HCT116 (cell line): Measurements from ENCODE around the gene PVALEF. TPM values are rescaled to one million over a fixed set of nuclear protein-coding genes. Genes with fewer than 3 reads are reported as not detected.

Experiments
- ATAC-seq: fragments of 200-7000 bp; cut with Tn5 transposase; 2 replicates; pipeline ENCODE4 v1.9.1; 2020; ENCODE audit warnings: mild to moderate bottlenecking, moderate library complexity
- BruUV-seq: library from RNA; stranded (reverse); fragments of 400-500 nt; replicated peaks from 2 replicates; lab custom pipeline; 2021; lab: Mats Ljungman, UMichigan
- CTCF ChIA-PET: fragments of 300-600 bp; sonication (Branson Sonifier 250); formaldehyde crosslinking; loops from one replicate; lab custom pipeline; 2021; ENCODE audit warnings: antibody characterized with exemption; lab: Charles Lee
- POLR2A ChIA-PET: fragments of 300-600, 350-600 bp; sonication (Branson Sonifier 250); formaldehyde crosslinking; loops from one replicate; lab custom pipeline; 2021; ENCODE audit warnings: antibody characterized with exemption; lab: Charles Lee
- RAD21 ChIA-PET, 2 experiments: fragments of 300-600 bp; sonication (Branson Sonifier 250); formaldehyde crosslinking; loops; one replicate each; lab custom pipeline; 2023; ENCODE audit warnings: low total read pairs in 2 of 2; ENCODE audit not compliant: uncharacterized antibody in 2 of 2, unreplicated experiment in 2 of 2, low non-redundant PET in 1 of 2; lab: Charles Lee
- DNase-seq: peaks from one replicate; pipeline ENCODE4 v3.0.0-alpha.2; 2010; ENCODE audit warnings: low read depth, low spot score
- H2AFZ ChIP-seq: fragments of 200-600 bp; shearing (Covaris generic), sonication (generic); 2 replicates; pipeline ENCODE4 v1.6.1; 2017; ENCODE audit warnings: low read depth, mixed run types, mixed read lengths, antibody characterized with exemption, low read length; ENCODE audit not compliant: poor library complexity, severe bottlenecking
- H3K27ac ChIP-seq: 2 replicates; pipeline ENCODE4 v1.5.1; 2012; ENCODE audit warnings: low read depth, low read length
- H3K27me3 ChIP-seq: fragments of 200-600 bp; sonication (generic); 2 replicates; pipeline ENCODE4 v1.6.1; 2016; ENCODE audit warnings: mixed run types, low read length, mixed read lengths; ENCODE audit not compliant: insufficient read depth
- H3K36me3 ChIP-seq, 2 experiments: fragments of 200-500 bp in 1 of 2; fragments of 200-600 bp in 1 of 2; sonication (Bioruptor generic) in 1 of 2; sonication (generic) in 1 of 2; 2 replicates each; pipeline versions ENCODE4 v1.5.1 to v1.6.1; 2014 to 2016; ENCODE audit warnings: low read length in 2 of 2, inconsistent platforms in 1 of 2, mixed read lengths in 1 of 2, mixed run types in 1 of 2; ENCODE audit not compliant: insufficient read depth in 2 of 2, control insufficient read depth in 1 of 2
- H3K4me1 ChIP-seq, 2 experiments: fragments of 200-600 bp in 1 of 2; sonication (generic) in 1 of 2; 2 replicates each; pipeline versions ENCODE4 v1.5.1 to v1.6.1; 2012 to 2017; ENCODE audit warnings: low read length in 2 of 2, inconsistent platforms in 1 of 2, mild to moderate bottlenecking in 1 of 2, mixed read lengths in 1 of 2, mixed run types in 1 of 2, moderate library complexity in 1 of 2; ENCODE audit not compliant: insufficient read depth in 2 of 2, control insufficient read depth in 1 of 2
- H3K4me2 ChIP-seq: fragments of 200-600 bp; sonication (generic); 2 replicates; pipeline ENCODE4 v1.6.1; 2017; ENCODE audit warnings: mixed run types, low read length, mixed read lengths
- H3K4me3 ChIP-seq, 2 experiments: fragments of 200-600 bp in 1 of 2; sonication (generic) in 1 of 2; replicated peaks in 1 of 2; 2 replicates each; pipeline ENCODE4 v1.5.1; 2011 to 2016; ENCODE audit warnings: low read length in 2 of 2, control low read depth in 1 of 2, low read depth in 1 of 2, mild to moderate bottlenecking in 1 of 2, mixed read lengths in 1 of 2, mixed run types in 1 of 2
- H3K79me2 ChIP-seq: fragments of 200-600 bp; sonication (generic); 2 replicates; pipeline ENCODE4 v1.6.1; 2017; ENCODE audit warnings: mild to moderate bottlenecking, mixed run types, low read length, moderate library complexity, mixed read lengths; ENCODE audit not compliant: insufficient read depth
- H3K9ac ChIP-seq: fragments of 200-600 bp; sonication (generic); 2 replicates; pipeline ENCODE4 v1.6.1; 2016; ENCODE audit warnings: low read length, mixed read lengths
- H3K9me2 ChIP-seq: fragments of 200-600 bp; sonication (generic), shearing (Covaris generic); 2 replicates; pipeline ENCODE4 v1.6.1; 2017; ENCODE audit warnings: mixed run types, mild to moderate bottlenecking, moderate library complexity; ENCODE audit not compliant: insufficient read depth
- H3K9me3 ChIP-seq, 2 experiments: fragments of 200-500 bp in 1 of 2; fragments of 200-600 bp in 1 of 2; sonication (Bioruptor generic) in 1 of 2; sonication (generic) in 1 of 2; 2 replicates each; pipeline ENCODE4 v1.6.1; 2014 to 2017; ENCODE audit warnings: low read length in 2 of 2, mixed read lengths in 2 of 2, inconsistent platforms in 1 of 2, low read depth in 1 of 2, mild to moderate bottlenecking in 1 of 2, mixed run types in 1 of 2, moderate library complexity in 1 of 2; ENCODE audit not compliant: control insufficient read depth in 1 of 2, insufficient read depth in 1 of 2
- H4K20me1 ChIP-seq: fragments of 200-600 bp; sonication (generic), shearing (Covaris generic); 2 replicates; pipeline ENCODE4 v1.6.1; 2017; ENCODE audit warnings: mixed run types, mild to moderate bottlenecking, moderate library complexity; ENCODE audit not compliant: insufficient read depth
- CBX3 ChIP-seq: IDR thresholded peaks from 2 replicates; pipeline ENCODE4 v1.6.1; 2012; ENCODE audit warnings: low read depth
- CEBPB ChIP-seq: IDR thresholded peaks from 2 replicates; pipeline ENCODE4 v1.6.1; 2012; ENCODE audit warnings: low read depth
- EZH2phosphoT487 ChIP-seq: fragments of 200-600 bp; IDR thresholded peaks from 2 replicates; pipeline ENCODE4 v1.6.1; 2018; ENCODE audit warnings: antibody characterized with exemption, borderline replicate concordance
- POLR2AphosphoS5 ChIP-seq: IDR thresholded peaks from 2 replicates; pipeline ENCODE4 v1.6.1; 2011; ENCODE audit warnings: mild to moderate bottlenecking, low read depth, low read length, moderate library complexity
- SIN3A ChIP-seq: IDR thresholded peaks from 2 replicates; pipeline ENCODE4 v1.6.1; 2012; ENCODE audit warnings: low read depth
- SP1 ChIP-seq: IDR thresholded peaks from 2 replicates; pipeline ENCODE4 v1.6.1; 2012; ENCODE audit warnings: low read depth
- ZFX ChIP-seq: fragments of 450-650 bp; IDR thresholded peaks from 2 replicates; pipeline ENCODE4 v1.6.1; 2017
- ZNF274 ChIP-seq: fragments of 200-500 bp; sonication (Bioruptor generic); IDR thresholded peaks from 2 replicates; pipeline ENCODE4 v1.6.1; 2014; ENCODE audit warnings: mild to moderate bottlenecking, low read depth, low read length, inconsistent platforms
- intact Hi-C: fragments of 100-400 bp; cut with micrococcal nuclease; formaldehyde crosslinking; loops from 2 replicates; pipeline ENCODE4 v1.10.0; 2022
- total RNA-seq: library from RNA; stranded (reverse); gene quantifications from one replicate; pipeline ENCODE4 v1.2.1, GENCODE V29; 2021; ENCODE audit not compliant: unreplicated experiment
- TF ChIP-seq, protein P1 (sequence below), 3 experiments: fragments of 200-600 bp in 1 of 3; sonication (generic) in 1 of 3; IDR thresholded peaks in 2 of 3; conservative IDR thresholded peaks in 1 of 3; 2 replicates each; pipeline ENCODE4 v1.5.1; 2012 to 2017; ENCODE audit warnings: low read depth in 2 of 3, low read length in 2 of 3, antibody characterized with exemption in 1 of 3, borderline replicate concordance in 1 of 3, control low read depth in 1 of 3, mild to moderate bottlenecking in 1 of 3, mixed read lengths in 1 of 3, mixed run types in 1 of 3, moderate library complexity in 1 of 3; ENCODE audit not compliant: insufficient read depth in 1 of 3
- TF ChIP-seq, protein P2 (sequence below): IDR thresholded peaks from 2 replicates; pipeline ENCODE4 v1.6.1; 2011; ENCODE audit warnings: mild to moderate bottlenecking, low read length, moderate library complexity; ENCODE audit not compliant: insufficient replicate concordance; ENCODE audit errors: extremely low read depth

The PVALEF gene
- total RNA-seq, 1 experiment from 2014 or later = not detected

DNA sequence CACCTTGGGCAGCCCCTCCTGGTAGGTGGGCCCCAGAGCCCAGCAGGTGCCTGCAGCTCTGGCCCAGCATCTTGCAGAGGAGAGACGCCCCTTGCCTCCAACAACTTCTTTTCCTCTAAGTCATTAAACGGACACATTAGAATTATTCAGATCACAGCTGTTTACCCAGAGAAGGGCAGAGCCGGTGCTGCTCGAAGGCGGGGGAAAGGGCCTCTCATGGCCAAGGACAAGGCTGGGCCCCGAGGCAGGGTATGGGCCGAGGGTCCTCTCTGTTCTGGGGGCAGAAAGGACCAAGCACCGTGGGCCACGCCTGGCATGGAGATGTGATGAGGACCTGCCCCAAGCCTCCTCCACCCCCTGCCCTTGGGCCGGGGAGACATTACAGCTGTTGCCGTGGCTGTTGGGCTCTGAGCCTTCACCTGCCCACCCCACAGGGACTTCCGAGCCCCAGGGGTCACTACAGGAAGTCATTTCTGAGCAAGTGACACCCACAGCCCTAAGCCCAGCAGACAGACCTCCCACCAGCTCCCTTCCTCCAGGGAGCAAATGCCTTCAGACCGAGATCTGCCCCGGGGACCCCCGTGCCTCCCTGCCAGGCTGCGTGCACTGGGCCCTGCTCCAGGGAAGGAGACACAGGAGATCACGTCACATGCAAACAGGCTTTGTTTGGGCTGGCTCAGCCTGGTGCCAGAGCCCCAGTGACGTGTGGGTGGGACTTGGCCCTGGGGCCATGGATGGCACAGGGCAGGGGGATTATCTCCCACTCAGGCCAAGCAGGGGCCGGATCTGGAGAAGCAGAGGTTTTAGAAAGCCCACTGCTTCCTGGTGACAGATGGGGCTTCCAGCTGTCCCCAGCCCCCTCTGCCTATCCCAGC lies 699 bp upstream of the PVALEF start:
- ChIA-PET RAD21 (no interaction called here), CTCF (no interaction called here), POLR2A (no interaction called here)
- Histone ChIP-seq H3K79me2 (no peaks in the 10 kb centered on the region), H3K9ac (no peak overlapping the region), H3K9me3 (no peaks in the 10 kb centered on the region), H3K27me3 (no peaks in the 10 kb centered on the region), H3K36me3 (no peaks in the 10 kb centered on the region), H3K4me1 (no peaks in the 10 kb centered on the region), H3K9me2 (no peaks in the 10 kb centered on the region), H3K4me2 (no peak overlapping the region), H2AFZ (no peak overlapping the region), H3K27ac (no peak overlapping the region; the same call in 1 of the 2 replicates), H3K4me3 (no peak overlapping the region), H4K20me1 (no peaks in the 10 kb centered on the region)
- DNase-seq = no peak
- TF ChIP-seq CEBPB (no peak), POLR2AphosphoS5 (no peak), SP1 (no peak), ZFX (no peak), EZH2phosphoT487 (no peak), CBX3 (no peak), ZNF274 (no peak), SIN3A (no peak)
- TF ChIP-seq, protein P1, sequence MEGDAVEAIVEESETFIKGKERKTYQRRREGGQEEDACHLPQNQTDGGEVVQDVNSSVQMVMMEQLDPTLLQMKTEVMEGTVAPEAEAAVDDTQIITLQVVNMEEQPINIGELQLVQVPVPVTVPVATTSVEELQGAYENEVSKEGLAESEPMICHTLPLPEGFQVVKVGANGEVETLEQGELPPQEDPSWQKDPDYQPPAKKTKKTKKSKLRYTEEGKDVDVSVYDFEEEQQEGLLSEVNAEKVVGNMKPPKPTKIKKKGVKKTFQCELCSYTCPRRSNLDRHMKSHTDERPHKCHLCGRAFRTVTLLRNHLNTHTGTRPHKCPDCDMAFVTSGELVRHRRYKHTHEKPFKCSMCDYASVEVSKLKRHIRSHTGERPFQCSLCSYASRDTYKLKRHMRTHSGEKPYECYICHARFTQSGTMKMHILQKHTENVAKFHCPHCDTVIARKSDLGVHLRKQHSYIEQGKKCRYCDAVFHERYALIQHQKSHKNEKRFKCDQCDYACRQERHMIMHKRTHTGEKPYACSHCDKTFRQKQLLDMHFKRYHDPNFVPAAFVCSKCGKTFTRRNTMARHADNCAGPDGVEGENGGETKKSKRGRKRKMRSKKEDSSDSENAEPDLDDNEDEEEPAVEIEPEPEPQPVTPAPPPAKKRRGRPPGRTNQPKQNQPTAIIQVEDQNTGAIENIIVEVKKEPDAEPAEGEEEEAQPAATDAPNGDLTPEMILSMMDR (IDR thresholded peaks at IDR 0.05 in 2 of 3, conservative IDR thresholded peaks at IDR 0.05 in 1 of 3; ENCODE audit: borderline replicate concordance in 1 of 3, insufficient read depth in 1 of 3, low read depth in 2 of 3, low read length in 2 of 3) = no peak
- TF ChIP-seq, protein P2, sequence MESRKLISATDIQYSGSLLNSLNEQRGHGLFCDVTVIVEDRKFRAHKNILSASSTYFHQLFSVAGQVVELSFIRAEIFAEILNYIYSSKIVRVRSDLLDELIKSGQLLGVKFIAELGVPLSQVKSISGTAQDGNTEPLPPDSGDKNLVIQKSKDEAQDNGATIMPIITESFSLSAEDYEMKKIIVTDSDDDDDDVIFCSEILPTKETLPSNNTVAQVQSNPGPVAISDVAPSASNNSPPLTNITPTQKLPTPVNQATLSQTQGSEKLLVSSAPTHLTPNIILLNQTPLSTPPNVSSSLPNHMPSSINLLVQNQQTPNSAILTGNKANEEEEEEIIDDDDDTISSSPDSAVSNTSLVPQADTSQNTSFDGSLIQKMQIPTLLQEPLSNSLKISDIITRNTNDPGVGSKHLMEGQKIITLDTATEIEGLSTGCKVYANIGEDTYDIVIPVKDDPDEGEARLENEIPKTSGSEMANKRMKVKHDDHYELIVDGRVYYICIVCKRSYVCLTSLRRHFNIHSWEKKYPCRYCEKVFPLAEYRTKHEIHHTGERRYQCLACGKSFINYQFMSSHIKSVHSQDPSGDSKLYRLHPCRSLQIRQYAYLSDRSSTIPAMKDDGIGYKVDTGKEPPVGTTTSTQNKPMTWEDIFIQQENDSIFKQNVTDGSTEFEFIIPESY = no peak
- BruUV-seq = no TSS peak
- no peak for ATAC-seq
- intact Hi-C loops = no loop called here
